IMR-90 (cell line): ENCODE data around the gene CACNA2D3. TPM values are rescaled to one million over a fixed set of nuclear protein-coding genes. Genes with fewer than 3 reads are reported as not detected.

Experiments
- ATAC-seq: fragments of 200-7000 bp; cut with Tn5 transposase; 2 replicates; pipeline ENCODE4 v1.9.1; 2020; ENCODE audit warnings: low read depth, mild to moderate bottlenecking, moderate library complexity
- BruUV-seq: library from RNA; stranded (reverse); fragments of 400-500 nt; replicated peaks from 2 replicates; lab custom pipeline; 2021; lab: Mats Ljungman, UMichigan
- CTCF ChIA-PET: fragments of 300-600 bp; formaldehyde crosslinking; extraction: SDS; loops from one replicate; lab custom pipeline; 2021; ENCODE audit warnings: antibody characterized with exemption; lab: Yijun Ruan, JAX
- POLR2A ChIA-PET: fragments of 300-600 bp; sonication (Branson Sonifier 250); formaldehyde crosslinking; loops from one replicate; lab custom pipeline; 2022; ENCODE audit warnings: antibody characterized with exemption; ENCODE audit not compliant: unreplicated experiment; lab: Charles Lee
- DNase-seq: peaks from one replicate; pipeline ENCODE4 v3.0.0; 2013
- H2AFZ ChIP-seq: replicated peaks from 2 replicates; pipeline ENCODE3; 2013; ENCODE audit warnings: low read length, mild to moderate bottlenecking; ENCODE audit not compliant: poor library complexity
- H2AK5ac ChIP-seq: 2 replicates; pipeline ENCODE4 v1.6.1; 2013; ENCODE audit warnings: low read depth, low read length, inconsistent platforms
- H2AK9ac ChIP-seq: replicated peaks from 2 replicates; pipeline ENCODE3; 2013; ENCODE audit warnings: mild to moderate bottlenecking, low read depth, low read length, moderate library complexity; ENCODE audit not compliant: poor library complexity
- H2BK120ac ChIP-seq: 2 replicates; pipeline ENCODE4 v1.6.1; 2013; ENCODE audit warnings: low read depth, low read length, inconsistent platforms
- H2BK15ac ChIP-seq: 3 replicates; pipeline ENCODE4 v1.6.1; 2013; ENCODE audit warnings: low read depth, low read length, inconsistent platforms
- H2BK20ac ChIP-seq: 2 replicates; pipeline ENCODE4 v1.6.1; 2013; ENCODE audit warnings: low read depth, mild to moderate bottlenecking, inconsistent platforms, low read length, moderate library complexity
- H2BK5ac ChIP-seq: 2 replicates; pipeline ENCODE4 v1.6.1; 2013; ENCODE audit warnings: mild to moderate bottlenecking, low read depth, low read length, inconsistent platforms; ENCODE audit not compliant: poor library complexity, severe bottlenecking
- H3K14ac ChIP-seq: replicated peaks from 2 replicates; pipeline ENCODE4 v1.6.1; 2013; ENCODE audit warnings: low read depth, low read length, inconsistent platforms
- H3K18ac ChIP-seq: 2 replicates; pipeline ENCODE4 v1.6.1; 2013; ENCODE audit warnings: low read depth, low read length, control low read depth
- H3K23ac ChIP-seq: 2 replicates; pipeline ENCODE4 v1.6.1; 2013; ENCODE audit warnings: low read depth, low read length, inconsistent platforms
- H3K27ac ChIP-seq: 2 replicates; pipeline ENCODE4 v1.5.1; 2013; ENCODE audit warnings: mild to moderate bottlenecking, control low read depth, low read length; ENCODE audit not compliant: insufficient read depth
- H3K27me3 ChIP-seq: 2 replicates; pipeline ENCODE4 v1.6.1; 2013; ENCODE audit warnings: low read length; ENCODE audit not compliant: control insufficient read depth, insufficient read depth
- H3K36me3 ChIP-seq: 2 replicates; pipeline ENCODE4 v1.6.1; 2013; ENCODE audit warnings: low read length, mixed read lengths; ENCODE audit not compliant: control insufficient read depth, insufficient read depth
- H3K4ac ChIP-seq: 2 replicates; pipeline ENCODE4 v1.6.1; 2013; ENCODE audit warnings: low read depth, low read length, inconsistent platforms
- H3K4me1 ChIP-seq: 2 replicates; pipeline ENCODE4 v1.6.1; 2013; ENCODE audit warnings: low read length, mixed read lengths; ENCODE audit not compliant: control insufficient read depth, insufficient read depth
- H3K4me2 ChIP-seq: 2 replicates; pipeline ENCODE4 v1.6.1; 2013; ENCODE audit warnings: low read depth, mild to moderate bottlenecking, control low read depth, low read length, moderate library complexity
- H3K4me3 ChIP-seq: 2 replicates; pipeline ENCODE4 v1.5.1; 2013; ENCODE audit warnings: low read depth, mild to moderate bottlenecking, control low read depth, low read length, moderate library complexity; ENCODE audit not compliant: insufficient read depth
- H3K56ac ChIP-seq: 2 replicates; pipeline ENCODE4 v1.6.1; 2013; ENCODE audit warnings: low read length, inconsistent platforms; ENCODE audit not compliant: insufficient read depth; ENCODE audit errors: extremely low read depth
- H3K79me1 ChIP-seq, 2 experiments: 2 replicates each; pipeline ENCODE4 v1.6.1; 2013; ENCODE audit warnings: low read length in 2 of 2, inconsistent platforms in 1 of 2, low read depth in 1 of 2
- H3K9ac ChIP-seq: 2 replicates; pipeline ENCODE4 v1.6.1; 2013; ENCODE audit warnings: low read depth, low read length, control low read depth
- H3K9me1 ChIP-seq: 2 replicates; pipeline ENCODE4 v1.6.1; 2013; ENCODE audit warnings: low read length, inconsistent platforms; ENCODE audit not compliant: insufficient read depth
- H3K9me3 ChIP-seq: 2 replicates; pipeline ENCODE4 v1.6.1; 2013; ENCODE audit warnings: low read length; ENCODE audit not compliant: control insufficient read depth, insufficient read depth
- H4K20me1 ChIP-seq: 2 replicates; pipeline ENCODE4 v1.6.1; 2013; ENCODE audit warnings: low read length, inconsistent platforms; ENCODE audit not compliant: insufficient read depth
- H4K5ac ChIP-seq: 2 replicates; pipeline ENCODE4 v1.6.1; 2013; ENCODE audit warnings: mild to moderate bottlenecking, low read depth, low read length, control low read depth
- H4K8ac ChIP-seq, 2 experiments: 2 replicates each; pipeline ENCODE4 v1.6.1; 2013; ENCODE audit warnings: low read depth in 2 of 2, low read length in 2 of 2, control low read depth in 1 of 2, inconsistent platforms in 1 of 2
- H4K91ac ChIP-seq: 2 replicates; pipeline ENCODE4 v1.6.1; 2013; ENCODE audit warnings: low read depth, low read length, inconsistent platforms; ENCODE audit not compliant: insufficient read depth
- BHLHE40 ChIP-seq: fragments of 150-350 bp; IDR thresholded peaks from 2 replicates; pipeline ENCODE4 v1.6.1; 2016; ENCODE audit warnings: mild to moderate bottlenecking, low read depth, low read length
- MAZ ChIP-seq: IDR thresholded peaks from 2 replicates; pipeline ENCODE4 v1.6.1; 2012; ENCODE audit warnings: low read depth, mild to moderate bottlenecking, low read length, improper control_type of control experiment, moderate library complexity, borderline replicate concordance
- POLR2A ChIP-seq: IDR thresholded peaks from 2 replicates; pipeline ENCODE4 v1.6.1; 2012; ENCODE audit warnings: mild to moderate bottlenecking, low read depth, low read length
- RAD21 ChIP-seq: IDR thresholded peaks from 2 replicates; pipeline ENCODE4 v1.6.1; 2012; ENCODE audit warnings: low read length, improper control_type of control experiment
- RCOR1 ChIP-seq: IDR thresholded peaks from 2 replicates; pipeline ENCODE4 v1.6.1; 2012; ENCODE audit warnings: mild to moderate bottlenecking, low read length, improper control_type of control experiment; ENCODE audit not compliant: insufficient replicate concordance
- WGBS, 2 experiments: methylation state at CpG; one replicate each; pipeline versions ENCODE4 v1.1.5 to v1.1.7; 2013; ENCODE audit warnings: missing lambda C conversion rate in 2 of 2; ENCODE audit not compliant: insufficient read length in 1 of 2; ENCODE audit errors: extremely low coverage in 2 of 2; 5-methylcytosine and 5-hydroxymethylcytosine counted together
- dilution Hi-C: fragments of 300-500 bp; cut with HindIII; formaldehyde crosslinking; loops from one replicate; pipeline ENCODE4 v1.14.3; 2018; ENCODE audit warnings: low sequenced_read_pairs; ENCODE audit not compliant: unreplicated experiment
- in situ Hi-C: fragments of 300-500 bp; cut with MboI; formaldehyde crosslinking; loops from 3 replicates; pipeline ENCODE4 v1.14.3; 2019; ENCODE audit warnings: low sequenced_read_pairs, inconsistent platforms, mixed read lengths
- intact Hi-C: fragments of 100-400 bp; cut with micrococcal nuclease; formaldehyde crosslinking; loops from 2 replicates; pipeline ENCODE4 v1.10.0; 2022
- polyA plus RNA-seq, 3 experiments: library from polyadenylated mRNA; depleted of rRNA; stranded (reverse); fragments of >200 nt; gene quantifications; 2 replicates each; pipeline ENCODE4 v1.2.3, GENCODE V29; 2012; ENCODE audit warnings: low replicate concordance in 1 of 3
- total RNA-seq: library from RNA; depleted of rRNA; stranded (reverse); fragments of >200 nt; gene quantifications from 2 replicates; pipeline ENCODE4 v1.2.3, GENCODE V29; 2012
- TF ChIP-seq, protein P1 (sequence below): fragments of 150-350 bp; IDR thresholded peaks from 2 replicates; pipeline ENCODE4 v1.6.1; 2016; ENCODE audit warnings: low read depth, mild to moderate bottlenecking, low read length, moderate library complexity, borderline replicate concordance

Gene CACNA2D3
- total and polyA plus RNA-seq, 2 of the 4 experiments (the other 2 are of a cell fraction) = 0.36 to 0.41 TPM

DNA sequence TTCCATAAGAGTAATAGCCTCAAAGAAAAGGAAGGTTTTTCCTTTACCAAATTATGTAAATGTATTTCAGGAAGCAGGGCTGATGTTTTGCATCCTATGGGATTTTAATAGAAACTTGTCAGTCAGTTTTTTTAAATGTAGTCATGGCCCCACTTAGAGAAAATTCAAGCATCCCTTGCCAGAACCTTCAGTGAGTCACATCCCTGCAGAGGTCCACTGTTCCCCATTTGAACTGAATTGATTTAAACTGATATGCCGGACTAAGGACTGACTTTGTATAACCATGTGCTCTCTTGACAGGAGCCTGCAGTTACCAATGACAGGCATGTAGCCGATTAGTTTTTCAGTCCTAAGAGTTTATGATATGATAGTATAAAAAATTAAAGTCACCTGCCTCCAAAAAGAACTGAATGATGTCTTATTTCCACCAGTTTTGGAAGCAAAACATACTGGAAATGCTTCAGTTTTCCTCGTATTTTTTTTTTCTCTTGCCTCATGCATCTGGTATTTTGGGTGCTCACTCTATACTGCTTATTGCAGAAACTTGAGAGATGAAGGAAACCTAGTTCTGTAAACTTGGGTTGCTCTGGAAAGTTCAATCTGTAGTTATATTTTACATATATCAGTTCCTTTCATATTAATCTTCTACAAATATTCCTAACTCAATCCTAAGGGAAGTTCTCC, 774.8 kb downstream of the CACNA2D3 start (continued):
- TF ChIP-seq BHLHE40 = no peak

DNA sequence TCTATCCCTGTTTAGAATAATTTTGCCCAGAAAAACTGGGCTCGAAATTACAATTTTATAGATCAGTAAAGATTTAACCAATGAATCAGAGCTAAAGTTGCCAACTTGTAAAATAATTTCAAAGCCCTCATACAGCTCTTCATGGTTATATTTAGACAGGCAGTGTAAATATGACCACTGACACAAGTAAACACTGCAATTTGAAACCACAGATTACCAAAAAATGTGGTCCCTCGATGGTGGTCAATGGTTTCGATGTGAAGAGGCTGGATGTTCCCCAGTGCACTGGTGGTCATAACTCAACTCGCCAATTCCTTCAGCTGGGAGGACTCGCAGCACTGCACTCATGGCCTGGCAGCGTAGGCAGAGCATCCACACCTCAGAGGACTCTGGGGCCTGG, 776.9 kb downstream of the CACNA2D3 start:
- peaks cover 18% of the 10 kb centered on the region for H3K4me1 ChIP-seq
- H4K5ac ChIP-seq = no peak overlapping the region
- H3K9me3 ChIP-seq = no peaks in the 10 kb centered on the region
- in situ Hi-C loops (no loop called here), dilution Hi-C loops (no loop called here), intact Hi-C loops (no loop called here)
- H2BK5ac ChIP-seq = no peak overlapping the region
- DNase-seq (no peak), ATAC-seq (no peak)
- H2AK5ac ChIP-seq = no peak overlapping the region
- H2AK9ac ChIP-seq = no peak overlapping the region
- no peak overlapping the region for H3K14ac ChIP-seq
- no peak overlapping the region for H3K4me2 ChIP-seq
- H4K8ac ChIP-seq = no peak overlapping the region
- H4K20me1 ChIP-seq = no peaks in the 10 kb centered on the region
- no peaks in the 10 kb centered on the region for H3K79me1 ChIP-seq
- H3K9me1 ChIP-seq = peaks cover 18% of the 10 kb centered on the region
- no peaks in the 10 kb centered on the region for H3K36me3 ChIP-seq
- no peak overlapping the region for H3K4me3 ChIP-seq
- no TSS peak for BruUV-seq
- WGBS, 2 experiments = 83% methylated on average over 4 of the region's 6 CpGs; no CpG with 5 or more reads in 1 of the 2 experiments
- POLR2A ChIA-PET = no interaction called here
- H3K23ac ChIP-seq = no peak overlapping the region
- H3K4ac ChIP-seq = peak overlapping the region; percentile 45; the same call in 1 of the 2 replicates
- H2BK120ac ChIP-seq = 0 out of 2 replicates have a peak overlapping the region, but pooled peaks have one; percentile 55
- H2BK20ac ChIP-seq = peak overlapping the region; percentile 55
- H2AFZ ChIP-seq = no peak overlapping the region
- H3K18ac ChIP-seq = no peak overlapping the region
- H3K9ac ChIP-seq = no peak overlapping the region
- TF ChIP-seq POLR2A (no peak), MAZ (no peak), RCOR1 (no peak), RAD21 (no peak), BHLHE40 (no peak)
- TF ChIP-seq, protein P1, sequence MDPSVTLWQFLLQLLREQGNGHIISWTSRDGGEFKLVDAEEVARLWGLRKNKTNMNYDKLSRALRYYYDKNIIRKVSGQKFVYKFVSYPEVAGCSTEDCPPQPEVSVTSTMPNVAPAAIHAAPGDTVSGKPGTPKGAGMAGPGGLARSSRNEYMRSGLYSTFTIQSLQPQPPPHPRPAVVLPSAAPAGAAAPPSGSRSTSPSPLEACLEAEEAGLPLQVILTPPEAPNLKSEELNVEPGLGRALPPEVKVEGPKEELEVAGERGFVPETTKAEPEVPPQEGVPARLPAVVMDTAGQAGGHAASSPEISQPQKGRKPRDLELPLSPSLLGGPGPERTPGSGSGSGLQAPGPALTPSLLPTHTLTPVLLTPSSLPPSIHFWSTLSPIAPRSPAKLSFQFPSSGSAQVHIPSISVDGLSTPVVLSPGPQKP = no peak
- peak overlapping the region; percentile 78; the same call in 2 of the 3 replicates for H2BK15ac ChIP-seq
- no peak overlapping the region for H3K27ac ChIP-seq
- H3K56ac ChIP-seq = no peak overlapping the region
- CTCF ChIA-PET = interaction anchor here (1.0 kb wide), 1 partner anchor 8 kb away, joined by 3 read pairs; no protein-coding TSS in a partner anchor
- no peaks in the 10 kb centered on the region for H3K27me3 ChIP-seq
- H4K91ac ChIP-seq = peak overlapping the region; percentile 29; the same call in 1 of the 2 replicates
